ENCODE data around the gene SFMBT2.

DNA sequence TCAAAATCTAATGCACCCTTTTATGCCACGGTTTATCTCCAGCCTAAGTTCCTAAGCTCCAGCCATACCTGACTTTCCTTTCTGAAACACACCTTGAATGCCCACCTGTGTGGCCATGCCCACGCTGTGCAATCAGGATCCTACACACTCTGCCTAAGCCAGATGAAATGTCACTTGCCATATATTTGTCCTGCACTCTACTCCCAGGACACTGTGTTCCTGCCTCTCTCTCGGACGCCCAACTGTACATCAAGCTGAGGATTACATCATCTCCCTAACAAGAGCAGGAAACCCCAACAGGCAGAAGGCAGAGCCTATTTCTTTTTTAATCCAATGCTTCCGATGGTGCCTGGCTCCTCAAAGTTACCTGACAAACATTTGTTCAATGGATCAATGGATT is 214.6 kb downstream of the SFMBT2 start:
- TF ChIP-seq, protein P1, sequence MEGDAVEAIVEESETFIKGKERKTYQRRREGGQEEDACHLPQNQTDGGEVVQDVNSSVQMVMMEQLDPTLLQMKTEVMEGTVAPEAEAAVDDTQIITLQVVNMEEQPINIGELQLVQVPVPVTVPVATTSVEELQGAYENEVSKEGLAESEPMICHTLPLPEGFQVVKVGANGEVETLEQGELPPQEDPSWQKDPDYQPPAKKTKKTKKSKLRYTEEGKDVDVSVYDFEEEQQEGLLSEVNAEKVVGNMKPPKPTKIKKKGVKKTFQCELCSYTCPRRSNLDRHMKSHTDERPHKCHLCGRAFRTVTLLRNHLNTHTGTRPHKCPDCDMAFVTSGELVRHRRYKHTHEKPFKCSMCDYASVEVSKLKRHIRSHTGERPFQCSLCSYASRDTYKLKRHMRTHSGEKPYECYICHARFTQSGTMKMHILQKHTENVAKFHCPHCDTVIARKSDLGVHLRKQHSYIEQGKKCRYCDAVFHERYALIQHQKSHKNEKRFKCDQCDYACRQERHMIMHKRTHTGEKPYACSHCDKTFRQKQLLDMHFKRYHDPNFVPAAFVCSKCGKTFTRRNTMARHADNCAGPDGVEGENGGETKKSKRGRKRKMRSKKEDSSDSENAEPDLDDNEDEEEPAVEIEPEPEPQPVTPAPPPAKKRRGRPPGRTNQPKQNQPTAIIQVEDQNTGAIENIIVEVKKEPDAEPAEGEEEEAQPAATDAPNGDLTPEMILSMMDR (IDR thresholded peaks at IDR 0.05) = no peak
- TF ChIP-seq POLR2A (IDR thresholded peaks at IDR 0.05) = no peak
